Type B pancreatic cell (in vitro differentiated cells): Measurements from ENCODE around the gene REC114. TPM values are rescaled to one million over a fixed set of nuclear protein-coding genes. Genes with fewer than 3 reads are reported as not detected.
A peak's percentile ranks its signal among the peaks of the same experiment; 100 is the strongest.

ENCODE experiments used
- DNase-seq: peaks from one replicate; pipeline ENCODE4 v3.0.0; 2021; ENCODE audit warnings: mixed read lengths; ENCODE audit not compliant: unreplicated experiment; ENCODE audit errors: extremely low spot score
- H3K27ac Mint-ChIP-seq: 2 replicates; pipeline ENCODE4 v1.8.0; 2021; ENCODE audit warnings: mild to moderate bottlenecking, mixed read lengths
- H3K27me3 Mint-ChIP-seq: 2 replicates; pipeline ENCODE4 v1.8.0; 2021; ENCODE audit warnings: mixed read lengths
- H3K36me3 Mint-ChIP-seq: 2 replicates; pipeline ENCODE4 v1.8.0; 2021; ENCODE audit warnings: mixed read lengths
- H3K4me1 Mint-ChIP-seq: one replicate; pipeline ENCODE4 v1.8.0; 2021; ENCODE audit warnings: mixed read lengths; ENCODE audit not compliant: unreplicated experiment
- H3K4me3 Mint-ChIP-seq: 2 replicates; pipeline ENCODE4 v1.8.0; 2021; ENCODE audit warnings: mild to moderate bottlenecking, mixed read lengths
- H3K9me3 Mint-ChIP-seq: 2 replicates; pipeline ENCODE4 v1.8.0; 2021; ENCODE audit warnings: mixed read lengths
- CTCF ChIP-seq: fragments of 200-600 bp; sonication (generic); conservative IDR thresholded peaks from 2 replicates; pipeline ENCODE4 v1.5.0; 2021; ENCODE audit warnings: antibody characterized with exemption, mild to moderate bottlenecking
- total RNA-seq: library from RNA; stranded (reverse); gene quantifications from 2 replicates; pipeline ENCODE4 v1.2.1, GENCODE V29; 2021; ENCODE audit warnings: low replicate concordance

The REC114 gene
- total RNA-seq, 1 donor from 2014 or later: not detected

GRCh38 chr15:73457334-73457733, 14.4 kb downstream of the REC114 start:
- Mint-ChIP-seq H3K27me3 (peaks cover 21% of the 10 kb centered on the region), H3K27ac (no peak overlapping the region), H3K4me1 (no peaks in the 10 kb centered on the region), H3K4me3 (no peak overlapping the region), H3K36me3 (no peaks in the 10 kb centered on the region), H3K9me3 (no peaks in the 10 kb centered on the region)
- no peak for DNase-seq
- TF ChIP-seq CTCF: no peak

GRCh38 chr15:73460662-73461061, 17.7 kb downstream of the REC114 start:
- peaks cover 15% of the 10 kb centered on the region for H3K27me3 Mint-ChIP-seq
- H3K4me1 Mint-ChIP-seq: no peaks in the 10 kb centered on the region
- no peak overlapping the region for H3K27ac Mint-ChIP-seq
- H3K4me3 Mint-ChIP-seq: no peak overlapping the region
- TF ChIP-seq CTCF: no peak
- no peaks in the 10 kb centered on the region for H3K36me3 Mint-ChIP-seq
- H3K9me3 Mint-ChIP-seq: no peaks in the 10 kb centered on the region
- no peak for DNase-seq

GRCh38 chr15:73464602-73465001, 21.6 kb downstream of the REC114 start:
- Mint-ChIP-seq H3K4me3 (no peak overlapping the region), H3K36me3 (no peaks in the 10 kb centered on the region), H3K27ac (no peak overlapping the region), H3K9me3 (no peaks in the 10 kb centered on the region), H3K27me3 (peaks cover 13% of the 10 kb centered on the region), H3K4me1 (no peaks in the 10 kb centered on the region)
- no peak for DNase-seq
- TF ChIP-seq CTCF: peak; percentile 60

GRCh38 chr15:73467758-73468157, 24.8 kb downstream of the REC114 start:
- no peak for TF ChIP-seq CTCF
- peaks cover 31% of the 10 kb centered on the region for H3K27me3 Mint-ChIP-seq
- H3K36me3 Mint-ChIP-seq: no peaks in the 10 kb centered on the region
- H3K4me1 Mint-ChIP-seq: no peaks in the 10 kb centered on the region
- H3K27ac Mint-ChIP-seq: no peak overlapping the region
- H3K9me3 Mint-ChIP-seq: no peaks in the 10 kb centered on the region
- no peak for DNase-seq
- H3K4me3 Mint-ChIP-seq: no peak overlapping the region

- peaks cover 41% of the 10 kb centered on the region for H3K27me3 Mint-ChIP-seq
Measured at GRCh38 chr15:73474785-73475184, 31.8 kb downstream of the REC114 start.

More at GRCh38 chr15:73474785-73475184, 31.8 kb downstream of the REC114 start:
- H3K9me3 Mint-ChIP-seq: no peaks in the 10 kb centered on the region
- DNase-seq: no peak
- H3K27ac Mint-ChIP-seq: no peak overlapping the region
- no peak overlapping the region for H3K4me3 Mint-ChIP-seq
- no peak for TF ChIP-seq CTCF
- no peaks in the 10 kb centered on the region for H3K36me3 Mint-ChIP-seq
- H3K4me1 Mint-ChIP-seq: no peaks in the 10 kb centered on the region
